ENCODE measurements around the gene IRS2.

Gene IRS2

DNA sequence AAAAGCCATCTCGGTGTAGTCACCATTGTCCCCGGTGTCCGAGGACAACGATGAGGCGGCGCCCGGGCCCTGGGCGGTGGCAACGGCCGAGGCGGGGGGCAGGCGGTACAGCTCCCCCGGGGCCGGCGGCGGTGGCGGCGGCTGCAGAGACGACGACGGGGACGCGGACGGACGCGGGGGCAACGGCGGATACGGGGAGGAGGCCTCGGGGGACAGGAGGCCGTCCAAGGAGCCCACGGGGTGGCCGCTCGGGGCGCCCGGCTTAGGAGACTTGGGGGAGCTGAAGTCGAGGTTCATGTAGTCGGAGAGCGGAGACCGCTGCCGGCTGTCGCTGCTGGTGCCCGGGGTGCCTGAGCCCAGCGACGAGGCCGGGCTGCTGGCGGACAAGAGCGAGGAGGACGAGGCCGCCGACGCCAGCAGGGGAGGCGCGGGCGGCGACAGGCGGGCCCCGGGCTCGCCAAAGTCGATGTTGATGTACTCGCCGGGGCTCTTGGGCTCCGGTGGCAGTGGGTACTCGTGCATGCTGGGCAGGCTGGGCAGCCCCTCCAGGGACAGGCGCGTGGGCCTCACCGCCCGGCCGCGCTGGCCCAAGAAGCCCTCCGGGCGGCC is 3.5 kb downstream of the IRS2 start:
- DNase-seq, result no peak

DNA sequence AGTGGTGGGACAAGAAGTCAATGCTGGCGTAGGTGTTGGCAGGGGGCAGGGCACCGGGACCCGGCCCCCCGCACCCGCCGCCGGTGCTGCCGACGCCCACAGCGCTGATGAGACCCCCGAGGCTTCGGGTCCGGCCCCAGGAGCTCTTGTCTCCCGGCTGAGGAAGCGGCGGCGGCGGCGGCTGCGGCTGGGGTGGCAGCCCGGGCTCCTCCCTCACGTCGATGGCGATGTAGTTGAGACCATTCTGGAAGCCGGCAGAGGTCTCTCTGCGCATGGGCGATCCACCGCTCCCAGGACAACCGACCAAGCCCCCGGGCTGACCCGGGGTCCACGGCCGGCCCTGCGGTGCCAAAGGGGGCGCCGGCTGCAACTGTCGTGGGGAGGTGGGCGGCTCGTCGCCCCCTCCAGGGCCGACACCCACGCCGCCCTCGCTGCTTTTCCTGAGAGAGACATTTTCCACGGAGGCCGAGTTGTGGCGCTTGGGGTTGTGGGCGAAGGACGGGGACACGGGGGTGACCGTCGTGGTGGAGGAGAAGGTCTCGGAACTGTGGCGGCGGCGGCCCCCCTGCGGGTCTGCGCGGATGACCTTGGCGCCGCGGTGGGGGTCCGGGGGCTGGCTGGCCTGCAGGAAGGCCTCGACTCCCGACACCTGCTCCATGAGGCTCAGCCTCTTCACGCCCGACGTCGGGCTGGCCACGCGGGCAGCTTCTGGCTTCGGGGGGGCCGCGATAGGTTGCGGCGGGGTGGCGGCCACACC is 4.1 kb downstream of the IRS2 start:
- no peak for DNase-seq

DNA sequence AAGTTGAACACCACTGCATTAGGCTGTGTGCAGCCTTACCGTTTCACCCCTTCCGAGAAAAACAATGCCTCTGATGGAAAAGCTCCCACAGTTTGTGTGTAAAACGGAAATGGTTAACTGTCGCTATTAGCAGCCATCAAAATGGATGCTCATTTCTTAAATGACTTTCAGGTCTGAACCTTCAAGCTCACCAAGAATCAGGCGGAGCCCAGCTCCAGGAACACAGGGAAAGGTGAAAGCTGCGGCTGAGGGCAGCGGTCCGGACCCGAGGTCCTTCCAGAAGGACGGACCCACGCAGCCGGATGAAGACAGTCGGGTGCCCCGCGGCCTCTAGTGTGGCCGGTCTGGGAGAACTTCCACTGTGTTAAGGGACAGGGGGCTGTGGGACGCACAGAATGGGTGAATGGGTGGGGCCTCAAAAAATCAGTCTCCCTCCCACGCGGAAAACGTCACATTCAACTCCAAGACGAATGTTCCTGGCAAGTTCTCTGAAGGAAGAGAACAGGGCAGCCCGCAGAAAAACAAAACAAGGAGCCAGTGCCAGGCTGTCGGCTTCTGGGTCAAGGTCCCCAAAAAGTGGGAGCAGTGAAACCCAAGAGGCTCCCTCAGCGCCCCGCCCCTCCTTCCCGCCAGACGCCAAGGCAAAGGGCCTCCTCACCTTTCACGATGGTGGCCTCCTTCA is 4.9 kb downstream of the IRS2 start:
- DNase-seq, result peak in 2 of 56 donors; percentile 22 to 23

DNA sequence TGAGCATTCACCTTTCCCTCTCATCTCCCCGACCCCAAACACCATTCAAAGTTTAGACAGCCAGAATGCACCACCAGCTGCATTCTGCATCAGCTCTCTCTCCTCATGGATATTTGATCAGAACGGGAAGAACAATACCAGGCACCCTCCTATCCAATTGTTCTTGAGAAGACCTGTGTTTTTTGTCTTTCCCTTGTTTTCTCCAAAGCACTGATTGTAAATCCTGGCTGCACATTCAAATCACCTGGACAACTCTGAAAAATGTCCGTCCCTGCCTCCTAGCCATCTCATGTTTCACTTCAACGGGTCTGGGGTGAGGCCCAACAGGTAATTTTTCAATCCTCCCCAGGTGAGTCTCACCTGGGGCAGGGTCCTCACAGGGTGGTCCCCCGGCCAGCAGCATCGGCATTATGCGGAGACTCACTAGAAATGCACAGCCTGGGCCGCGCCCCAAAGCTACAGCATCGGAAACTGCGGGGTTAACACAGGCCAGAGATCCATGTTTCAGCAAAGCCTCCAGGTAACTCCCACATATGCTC is 5.5 kb downstream of the IRS2 start:
- DNase-seq, result no peak

DNA sequence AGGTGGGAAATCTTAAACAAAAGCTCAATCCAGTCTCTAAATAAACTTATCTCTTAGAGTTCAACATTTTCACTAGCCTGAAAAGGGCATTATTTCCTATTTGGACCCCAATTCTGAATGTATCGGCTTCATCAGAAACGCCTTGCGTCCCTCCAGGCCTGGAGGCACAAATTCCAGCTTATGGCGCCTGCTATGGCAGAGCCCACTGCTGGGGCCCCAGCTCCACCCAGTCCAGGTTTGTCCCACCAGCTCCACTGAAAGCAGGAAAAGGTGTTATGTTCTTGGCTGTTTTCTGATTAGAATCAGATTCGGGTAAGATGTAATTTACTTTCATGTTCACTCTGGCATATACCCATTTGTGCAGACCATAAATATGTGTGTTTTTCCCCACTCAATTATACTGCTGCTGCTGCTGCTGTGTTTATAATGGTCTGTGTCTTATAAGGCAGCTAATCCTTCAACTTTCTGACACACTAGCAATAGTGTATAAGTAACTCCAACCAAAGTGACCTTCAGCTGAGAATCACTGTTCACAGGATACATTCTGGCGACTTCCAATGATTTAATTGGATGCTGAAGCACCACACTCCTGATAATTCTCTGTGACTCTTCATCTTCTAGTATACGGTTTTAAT is 6.4 kb downstream of the IRS2 start:
- DNase-seq, result peak in 1 of 56 donors; percentile 31

DNA sequence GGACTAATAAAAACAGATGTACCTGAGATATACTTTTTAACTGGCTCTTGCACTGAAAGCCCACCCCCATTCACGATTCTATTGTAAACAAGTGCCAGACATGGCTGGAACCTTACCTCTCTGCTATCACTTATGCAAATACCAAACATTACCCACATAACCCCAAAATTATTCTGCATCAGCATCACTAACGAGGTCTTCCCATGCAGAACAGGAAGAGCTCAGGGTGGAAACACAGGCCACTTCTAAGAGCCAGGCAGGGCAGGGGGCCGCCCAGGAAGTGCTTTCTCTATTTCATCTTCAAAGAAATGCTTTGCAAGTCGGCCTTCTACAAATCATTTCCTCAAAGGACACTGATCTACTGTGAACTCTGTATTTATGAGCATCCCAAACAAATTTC is 7.3 kb downstream of the IRS2 start:
- no peak for DNase-seq

DNA sequence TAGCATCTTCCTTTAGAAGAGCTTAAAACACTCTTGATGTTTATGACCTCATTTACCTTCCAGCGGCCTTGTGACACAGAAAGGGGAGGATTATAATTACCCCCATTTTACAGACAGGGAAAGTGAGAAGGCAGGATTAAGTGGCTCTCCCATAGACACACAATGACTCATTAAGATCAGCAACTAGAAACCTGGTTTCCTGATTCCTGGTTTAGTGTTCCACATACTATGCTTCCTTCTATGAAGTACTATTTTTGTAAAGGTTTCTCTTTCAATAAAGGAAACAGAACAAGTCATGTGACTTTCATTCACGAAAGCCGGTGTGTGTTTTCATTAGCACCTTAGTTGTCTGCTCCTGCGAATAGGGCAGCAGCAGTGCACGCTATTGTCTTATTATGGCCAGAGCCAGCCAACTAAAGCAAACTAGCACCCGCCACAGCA is 8.3 kb downstream of the IRS2 start:
- DNase-seq, result no peak

DNA sequence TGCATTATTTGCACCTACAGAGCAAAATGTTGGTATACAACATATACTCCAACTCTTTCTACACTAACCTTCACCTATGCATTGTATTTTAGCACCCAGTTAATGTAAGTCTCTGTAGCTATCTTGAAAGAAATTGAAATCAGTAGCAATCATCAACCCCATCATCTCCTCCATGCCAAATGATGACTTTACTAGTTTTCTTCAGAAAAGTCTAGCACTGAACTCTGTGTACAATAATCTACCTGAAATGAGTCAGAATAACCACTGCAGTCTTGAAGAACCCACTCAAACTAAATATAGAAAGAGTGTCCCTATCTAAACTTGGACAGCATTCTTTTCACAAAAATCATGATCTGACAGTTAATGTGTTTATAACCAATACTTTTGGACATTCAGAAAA is 9.8 kb downstream of the IRS2 start:
- DNase-seq, result no peak

DNA sequence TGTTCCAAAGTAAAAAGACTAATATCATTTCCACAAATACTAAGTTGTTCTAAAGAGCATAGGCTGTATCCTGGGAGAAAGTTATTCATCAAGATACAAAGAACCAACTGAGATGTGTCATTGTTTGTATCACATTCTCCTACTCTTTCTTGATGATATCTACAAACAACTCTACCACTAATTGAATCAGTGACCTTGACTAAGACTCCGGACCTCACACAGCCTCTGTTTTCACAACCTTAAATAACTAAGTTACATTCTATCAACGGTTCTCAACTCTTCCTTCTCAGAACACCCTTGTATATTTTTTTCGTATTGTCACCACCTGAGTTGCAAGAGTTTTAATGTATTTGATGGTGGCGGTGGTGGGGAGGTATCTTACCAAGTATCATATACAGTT is 12.6 kb downstream of the IRS2 start:
- DNase-seq, result no peak

DNA sequence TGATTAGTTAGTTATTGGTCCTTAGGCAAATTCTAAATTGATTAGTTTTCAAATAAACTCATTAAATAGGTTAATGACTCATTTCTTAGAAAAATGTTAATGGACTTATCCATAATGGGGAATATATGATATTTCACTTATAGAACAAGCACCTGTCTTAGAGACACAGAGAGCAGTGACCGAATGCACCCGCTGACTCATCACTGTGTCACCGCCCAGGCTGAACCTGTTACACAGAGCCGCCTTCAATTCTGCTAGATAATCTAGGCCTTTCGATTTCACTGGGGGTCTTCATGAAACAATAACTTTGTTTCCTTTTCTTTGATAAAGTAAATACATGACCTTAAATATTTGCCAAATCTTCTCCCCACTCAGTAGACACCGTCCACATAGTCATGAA is 13.1 kb downstream of the IRS2 start:
- DNase-seq, result no peak

DNA sequence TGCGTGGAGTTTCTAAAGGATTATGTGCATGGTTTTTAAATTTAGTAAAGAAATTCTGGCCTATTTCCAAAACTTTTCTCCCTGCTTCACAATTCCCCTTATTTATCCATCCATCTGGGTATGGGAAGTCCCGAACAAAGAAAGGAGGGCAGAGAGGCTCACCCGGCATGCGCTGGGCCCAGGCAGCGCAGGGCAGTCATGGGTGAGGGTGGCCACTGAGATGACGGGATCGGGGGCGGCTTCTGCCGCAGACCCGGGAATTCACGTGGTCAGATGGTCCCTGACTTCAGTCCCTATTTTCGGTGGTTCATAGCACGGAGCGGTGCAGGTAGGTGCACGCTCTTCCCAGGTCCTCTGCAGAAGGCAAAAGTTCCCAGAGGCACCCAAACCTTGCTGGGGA is 14.5 kb downstream of the IRS2 start:
- DNase-seq, result no peak

DNA sequence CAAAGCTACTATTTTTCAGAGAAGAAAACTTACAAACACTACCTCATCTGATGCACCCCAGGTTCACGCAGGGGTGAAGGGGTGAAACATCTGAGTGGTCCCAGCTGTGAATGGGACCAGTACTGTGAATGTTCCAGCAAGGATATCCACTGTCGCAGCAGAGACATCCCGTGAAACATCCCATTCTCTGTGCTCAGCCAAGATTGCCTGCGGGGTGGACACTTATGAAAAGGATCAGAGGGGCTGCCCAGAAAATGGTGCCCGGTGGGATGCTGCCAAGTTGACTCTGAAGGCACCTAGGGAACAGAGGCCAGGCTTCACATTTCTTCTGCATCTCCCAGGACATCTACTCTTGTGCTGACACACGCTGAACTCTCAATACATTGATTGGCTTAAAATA is 15.9 kb downstream of the IRS2 start:
- no peak for DNase-seq

DNA sequence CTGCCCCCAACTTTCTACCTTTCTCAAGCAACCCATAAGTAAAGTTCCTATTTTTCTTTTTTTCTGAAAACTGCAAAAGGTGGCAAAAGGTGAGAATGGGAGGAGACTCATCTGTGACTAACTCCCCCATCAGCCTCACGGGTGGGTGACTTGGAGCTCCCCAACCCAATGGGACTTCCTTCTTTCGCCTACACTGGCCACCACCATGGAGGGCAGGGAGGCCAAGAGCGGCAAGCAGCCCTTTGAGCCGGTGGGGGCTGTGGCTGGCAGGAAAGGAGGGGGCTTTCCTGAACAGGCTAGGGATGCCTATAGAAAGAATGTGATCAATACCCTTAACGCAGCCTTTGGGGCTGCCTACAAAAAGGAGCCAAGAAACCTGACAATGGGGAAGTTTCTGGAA is 16.5 kb downstream of the IRS2 start:
- DNase-seq, result no peak

DNA sequence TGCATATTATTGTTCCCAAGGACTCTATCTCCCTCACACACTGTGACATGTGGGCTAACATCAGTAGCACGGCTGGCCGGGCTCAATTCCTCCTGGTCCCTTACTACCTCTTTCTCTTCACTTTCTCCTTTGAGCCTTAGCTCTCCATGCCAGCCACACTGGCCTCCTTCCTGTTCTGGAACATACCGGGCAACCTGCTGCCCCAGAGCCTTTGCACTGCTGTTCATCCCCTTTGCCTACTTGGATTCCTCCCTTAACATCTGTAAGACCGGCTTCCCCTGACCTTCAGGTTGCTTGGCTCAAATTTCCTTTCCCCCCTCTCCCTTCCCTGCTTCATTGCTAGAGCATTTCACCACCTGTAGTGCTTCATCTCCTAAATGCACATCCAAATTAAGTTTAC is 17.1 kb downstream of the IRS2 start:
- DNase-seq, result no peak

DNA sequence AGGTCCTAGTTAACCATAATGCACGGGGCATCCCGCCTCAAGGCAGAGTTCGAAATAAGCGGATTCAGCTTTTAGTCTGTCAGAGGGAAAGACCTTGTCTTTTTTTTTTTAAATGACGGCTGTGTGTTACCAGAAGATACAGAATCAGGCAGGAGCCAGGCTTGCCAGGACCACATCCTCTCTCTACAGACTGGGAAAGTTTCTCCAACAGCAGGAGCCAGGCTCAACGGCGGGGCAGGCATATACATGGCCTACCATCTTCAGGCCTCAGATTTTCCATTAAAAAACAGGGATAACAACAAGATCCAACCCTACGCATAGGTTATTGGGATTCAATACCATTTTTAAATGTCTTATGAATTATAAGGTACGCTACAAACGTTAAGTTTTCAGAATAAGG is 17.8 kb downstream of the IRS2 start:
- DNase-seq, result no peak

DNA sequence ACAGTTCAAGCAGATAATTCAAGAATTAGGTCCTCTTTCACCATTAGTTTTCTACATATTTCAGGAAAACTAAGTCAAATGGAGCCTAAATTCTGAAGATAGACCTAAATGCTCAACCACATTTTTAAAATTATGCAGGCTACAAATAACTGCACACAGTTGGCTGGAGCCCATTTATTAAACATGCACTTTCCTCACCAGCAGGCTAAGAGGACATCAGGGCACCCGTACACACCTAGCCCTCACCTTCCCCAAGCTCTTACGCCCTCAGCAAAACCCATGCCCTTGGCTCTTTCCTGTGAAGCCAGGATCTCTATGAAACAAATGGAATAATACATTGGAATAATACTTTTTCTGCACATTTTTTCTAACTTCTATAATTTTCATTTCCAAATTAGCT is 18.2 kb downstream of the IRS2 start:
- no peak for DNase-seq

DNA sequence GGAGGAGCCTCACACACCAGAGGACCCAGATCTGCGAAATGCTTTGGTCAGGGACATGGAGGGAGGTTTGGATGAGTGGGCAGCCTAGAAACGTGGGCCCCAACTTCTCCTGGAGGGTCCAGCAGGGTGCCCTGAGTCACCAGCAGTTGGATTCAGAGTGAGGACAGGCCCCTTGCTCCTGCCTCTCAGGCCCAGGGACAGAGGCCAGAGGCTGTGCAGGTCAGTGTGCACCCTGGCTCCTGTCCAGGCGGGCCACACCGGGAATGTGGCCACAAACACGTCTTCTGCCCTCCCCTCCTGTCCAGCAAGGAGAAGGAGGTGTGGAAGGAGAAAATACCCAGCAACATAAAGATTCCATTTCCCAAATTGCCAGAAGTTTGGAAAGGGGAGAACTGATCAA is 19.4 kb downstream of the IRS2 start:
- no peak for DNase-seq

DNA sequence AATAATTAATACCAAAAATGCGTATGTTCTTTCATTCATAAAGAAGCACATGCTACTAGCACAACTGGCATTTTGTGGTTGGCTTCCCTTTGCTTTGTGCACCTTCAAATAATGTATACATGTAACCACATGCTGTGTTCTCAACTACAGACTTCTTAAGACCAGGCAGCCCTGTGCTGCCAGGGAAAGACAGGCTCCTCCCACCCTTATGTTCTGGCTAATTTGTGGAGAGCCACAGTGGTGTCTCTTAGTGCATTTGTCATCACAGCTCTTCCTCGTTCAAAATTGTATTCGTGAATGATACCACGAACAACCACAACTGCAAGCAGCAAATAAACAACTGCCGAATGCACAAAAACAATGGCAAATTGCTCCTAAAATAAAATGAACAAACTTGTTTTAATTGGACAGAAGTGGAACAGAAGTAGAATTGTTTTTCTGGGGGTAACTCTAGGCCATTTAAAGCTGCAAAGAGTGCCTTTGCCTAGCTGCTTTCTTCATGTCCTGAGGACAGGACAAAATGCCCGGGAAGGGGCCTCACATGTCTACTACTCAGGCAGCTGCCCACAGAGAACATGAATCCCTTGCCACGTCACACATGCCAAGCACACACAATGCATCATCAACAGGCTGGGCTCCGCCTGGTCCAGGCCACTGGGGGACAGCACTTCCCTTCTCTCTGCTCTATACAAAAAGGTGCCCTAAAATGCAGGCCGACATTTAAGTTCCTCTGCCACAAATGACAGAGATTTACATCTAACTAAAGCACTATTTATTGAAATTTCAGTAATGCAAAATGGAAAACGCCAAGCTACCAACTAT is 21.7 kb downstream of the IRS2 start:
- DNase-seq, result peak in 34 of 56 donors; percentile 3 to 85 (median 59)

DNA sequence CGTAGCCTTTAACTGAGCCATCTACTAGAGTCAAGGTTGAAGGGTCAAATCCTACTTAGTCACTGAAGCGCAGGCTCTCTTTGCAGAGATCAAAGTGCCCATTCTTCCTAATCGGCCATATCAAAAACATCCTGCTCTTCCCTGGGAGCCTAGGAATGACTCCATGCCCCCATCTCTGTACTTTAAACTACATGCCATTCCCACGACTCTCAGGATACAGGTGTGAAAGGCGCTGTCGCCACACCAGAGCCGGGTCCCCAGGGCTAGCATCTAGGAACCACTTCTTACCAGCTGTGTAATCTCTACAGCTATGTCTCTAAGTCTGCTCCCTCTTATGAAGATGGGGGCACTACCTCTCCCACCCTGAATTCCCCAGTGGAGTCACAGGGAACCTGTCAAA is 22.3 kb downstream of the IRS2 start:
- DNase-seq, result no peak

DNA sequence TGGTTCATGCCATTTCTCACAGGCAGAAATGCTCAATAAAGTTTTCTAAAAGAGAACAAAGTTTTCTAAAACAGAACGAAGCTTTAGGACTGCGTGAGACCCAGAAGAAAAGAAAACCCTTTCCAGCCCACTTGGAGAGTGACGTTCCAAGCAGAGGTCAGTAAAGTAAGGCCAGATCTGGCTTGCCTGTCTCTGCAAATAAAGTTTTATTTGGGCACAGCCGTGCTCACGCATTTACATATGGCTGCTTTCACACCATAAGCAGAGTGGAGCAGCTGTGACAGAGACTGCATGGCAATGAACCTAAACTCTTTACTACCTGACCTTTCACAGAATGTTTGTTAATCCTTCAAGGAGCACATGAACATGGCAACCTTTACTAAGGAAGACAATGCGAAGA is 23.6 kb downstream of the IRS2 start:
- no peak for DNase-seq

DNA sequence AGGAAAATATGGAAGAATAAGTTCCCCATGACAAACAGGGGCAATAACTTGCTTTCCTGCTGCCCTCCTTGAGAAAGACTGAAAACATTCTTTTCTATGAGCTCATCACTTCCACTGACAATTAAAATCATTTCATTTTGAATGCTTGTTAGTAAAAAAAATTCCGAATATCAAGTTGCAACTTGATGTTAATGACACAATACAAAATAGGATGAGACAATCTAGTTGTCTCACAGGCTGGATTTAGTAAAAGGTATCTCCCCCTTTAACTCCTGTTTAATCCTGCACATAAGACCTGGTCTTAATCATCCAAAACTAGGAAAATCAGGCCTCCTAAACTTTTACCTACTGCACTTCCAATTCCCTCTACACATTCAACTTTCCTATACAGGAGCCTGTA is 24.7 kb downstream of the IRS2 start:
- no peak for DNase-seq

Data from amygdala (tissue), 56 donors.